Measurements from ENCODE around the gene TRIM41.
A peak's percentile ranks its signal among the peaks of the same experiment; 100 is the strongest.

DNA sequence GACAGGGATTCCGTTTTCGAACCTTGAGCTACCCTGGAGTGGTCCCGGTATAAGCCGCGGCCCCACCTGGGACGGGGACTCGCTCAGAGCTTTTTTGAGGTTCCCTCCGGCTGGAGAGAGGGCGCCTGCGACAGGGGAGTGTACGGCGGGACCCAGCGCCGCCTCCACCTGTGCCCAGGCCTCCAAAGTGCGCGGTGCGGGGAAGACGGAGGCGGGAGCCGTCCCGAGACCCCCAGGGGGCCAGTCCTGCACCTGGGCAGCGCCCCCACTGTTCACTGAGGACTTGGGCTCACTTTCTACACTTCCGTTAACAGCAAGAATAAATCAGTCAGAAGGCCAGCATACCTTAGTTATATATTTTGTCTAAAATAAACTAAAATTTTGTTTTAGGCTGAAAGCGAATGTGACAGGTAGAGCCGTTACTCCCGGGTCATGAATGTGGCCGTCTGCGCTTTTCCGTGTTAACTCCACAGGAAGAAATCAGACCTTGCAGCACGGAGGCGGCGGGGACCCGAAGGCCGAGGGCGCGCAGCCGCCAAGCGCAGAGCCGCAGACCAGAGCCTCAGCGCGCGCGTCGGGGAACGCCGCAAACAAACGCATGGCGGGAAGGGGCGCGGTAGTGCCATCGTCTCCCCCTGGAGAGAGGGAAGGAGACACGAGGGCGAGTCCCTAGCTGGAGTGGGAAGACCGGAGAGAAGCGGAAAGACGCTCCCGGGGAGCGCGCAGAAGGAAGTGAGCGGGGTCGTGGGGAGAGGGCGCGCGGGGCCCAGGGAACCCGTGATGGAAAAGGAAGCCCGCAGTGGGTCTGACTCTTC, 32.2 kb upstream of the TRIM41 start:
- TF ChIP-seq, protein P1, sequence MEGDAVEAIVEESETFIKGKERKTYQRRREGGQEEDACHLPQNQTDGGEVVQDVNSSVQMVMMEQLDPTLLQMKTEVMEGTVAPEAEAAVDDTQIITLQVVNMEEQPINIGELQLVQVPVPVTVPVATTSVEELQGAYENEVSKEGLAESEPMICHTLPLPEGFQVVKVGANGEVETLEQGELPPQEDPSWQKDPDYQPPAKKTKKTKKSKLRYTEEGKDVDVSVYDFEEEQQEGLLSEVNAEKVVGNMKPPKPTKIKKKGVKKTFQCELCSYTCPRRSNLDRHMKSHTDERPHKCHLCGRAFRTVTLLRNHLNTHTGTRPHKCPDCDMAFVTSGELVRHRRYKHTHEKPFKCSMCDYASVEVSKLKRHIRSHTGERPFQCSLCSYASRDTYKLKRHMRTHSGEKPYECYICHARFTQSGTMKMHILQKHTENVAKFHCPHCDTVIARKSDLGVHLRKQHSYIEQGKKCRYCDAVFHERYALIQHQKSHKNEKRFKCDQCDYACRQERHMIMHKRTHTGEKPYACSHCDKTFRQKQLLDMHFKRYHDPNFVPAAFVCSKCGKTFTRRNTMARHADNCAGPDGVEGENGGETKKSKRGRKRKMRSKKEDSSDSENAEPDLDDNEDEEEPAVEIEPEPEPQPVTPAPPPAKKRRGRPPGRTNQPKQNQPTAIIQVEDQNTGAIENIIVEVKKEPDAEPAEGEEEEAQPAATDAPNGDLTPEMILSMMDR (optimal IDR thresholded peaks at IDR 0.05 in 1 of 3, IDR thresholded peaks at IDR 0.05 in 1 of 3, conservative IDR thresholded peaks at IDR 0.05 in 1 of 3; ENCODE audit: extremely low read depth in 1 of 3, insufficient read depth in 2 of 3, low read length in 3 of 3), result peak in 1 of 3 experiments; percentile 22
- no peak for TF ChIP-seq EZH2 (IDR thresholded peaks at IDR 0.05; ENCODE audit: low read length)

Data from keratinocyte (primary cell).